HG03045 (cell line): ENCODE data around the gene ALK.

Experiments used
- ATAC-seq: cut with Tn5 transposase; IDR thresholded peaks from one replicate; pipeline ENCODE4 v1.9.1; 2021; ENCODE audit warnings: mild to moderate bottlenecking, moderate library complexity; ENCODE audit not compliant: unreplicated experiment

ALK gene

DNA sequence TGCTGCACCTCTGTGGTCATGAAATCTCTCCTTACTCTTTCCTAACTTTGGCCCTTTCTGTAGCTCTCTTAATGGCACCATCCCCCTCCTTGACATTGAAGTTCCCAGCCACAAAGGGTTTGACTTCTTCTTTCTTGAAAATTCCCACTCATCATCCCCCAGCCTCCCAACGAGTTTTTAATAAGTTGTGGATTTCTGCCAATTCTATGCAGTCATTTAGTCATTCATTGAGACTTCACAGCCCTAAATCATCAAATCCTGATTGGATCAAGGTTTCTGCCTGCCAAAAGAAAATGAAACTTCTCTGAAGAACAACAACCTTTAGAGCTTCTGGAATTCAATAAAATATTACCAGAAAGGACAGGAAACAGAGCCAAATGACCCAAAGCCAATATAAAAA is 451.9 kb downstream of the ALK start:
- ATAC-seq: no peak

DNA sequence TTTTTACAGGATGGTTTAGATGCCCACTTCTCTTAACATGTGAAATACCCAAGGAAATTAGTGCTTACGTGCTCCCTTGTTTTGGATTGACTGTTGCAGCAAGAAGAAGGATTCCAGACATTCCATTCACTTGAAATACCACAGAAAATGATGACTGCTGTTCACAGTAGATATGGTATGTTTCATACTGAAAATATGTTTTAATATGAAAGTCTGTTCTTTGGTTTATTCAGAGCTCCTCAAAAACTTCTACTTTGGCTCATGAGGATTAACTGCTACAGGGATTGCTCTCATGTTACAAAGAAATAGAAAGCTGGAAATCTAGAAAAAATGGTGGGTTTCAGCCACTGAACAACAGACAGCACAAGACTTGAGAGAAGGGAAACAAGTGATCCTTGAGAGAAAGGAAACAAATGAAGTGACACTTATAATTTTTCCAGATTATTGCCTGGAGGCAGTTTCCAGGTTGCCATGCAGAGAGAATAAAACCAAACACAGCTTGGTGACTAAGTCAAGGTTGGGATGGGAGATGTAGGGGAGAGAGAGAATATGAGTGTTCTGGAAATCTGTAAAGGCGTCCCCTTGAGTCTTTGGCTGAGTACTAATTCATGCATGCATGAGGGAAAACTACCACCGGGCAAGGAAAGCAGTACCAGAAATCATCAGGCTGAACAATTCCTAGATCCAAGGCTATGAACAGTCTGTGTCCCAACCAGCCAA is 458.0 kb downstream of the ALK start:
- ATAC-seq: no peak

DNA sequence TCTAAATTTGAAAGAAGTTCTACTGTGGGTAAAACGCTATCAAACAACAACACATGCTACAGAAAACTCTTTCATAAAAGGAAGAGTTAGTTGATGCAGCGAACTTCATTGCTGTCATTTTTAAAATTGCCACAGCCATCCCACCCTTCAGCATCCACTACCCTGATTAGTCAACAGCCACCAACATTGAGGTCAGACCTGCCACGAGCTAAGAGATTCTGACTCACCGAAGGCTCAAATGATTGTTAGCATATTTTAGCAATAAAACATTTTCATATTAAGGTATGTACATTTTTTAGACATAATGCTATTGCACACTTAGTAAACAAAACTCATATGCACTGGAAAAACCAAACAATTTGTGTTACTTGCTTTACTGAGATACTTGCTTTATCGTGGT is 459.1 kb downstream of the ALK start:
- ATAC-seq: no peak

DNA sequence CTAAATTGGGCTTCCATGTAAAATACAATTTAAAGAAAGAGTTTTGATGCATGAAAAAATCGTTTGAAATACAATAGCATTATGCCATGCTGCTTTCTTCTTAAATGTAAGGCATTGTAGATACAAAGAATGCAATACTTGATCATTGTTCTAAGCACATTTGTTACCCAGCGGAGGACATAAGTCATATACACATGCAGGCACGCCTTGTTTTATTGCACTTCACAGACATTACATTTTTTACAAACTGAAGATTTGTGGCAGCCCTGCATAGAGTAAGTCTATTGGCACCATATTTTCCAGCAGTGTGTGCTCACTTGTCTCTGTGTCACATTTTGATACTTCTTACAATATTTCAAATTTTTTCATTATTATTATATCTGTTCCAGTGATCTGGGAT is 461.2 kb downstream of the ALK start:
- ATAC-seq: no peak

DNA sequence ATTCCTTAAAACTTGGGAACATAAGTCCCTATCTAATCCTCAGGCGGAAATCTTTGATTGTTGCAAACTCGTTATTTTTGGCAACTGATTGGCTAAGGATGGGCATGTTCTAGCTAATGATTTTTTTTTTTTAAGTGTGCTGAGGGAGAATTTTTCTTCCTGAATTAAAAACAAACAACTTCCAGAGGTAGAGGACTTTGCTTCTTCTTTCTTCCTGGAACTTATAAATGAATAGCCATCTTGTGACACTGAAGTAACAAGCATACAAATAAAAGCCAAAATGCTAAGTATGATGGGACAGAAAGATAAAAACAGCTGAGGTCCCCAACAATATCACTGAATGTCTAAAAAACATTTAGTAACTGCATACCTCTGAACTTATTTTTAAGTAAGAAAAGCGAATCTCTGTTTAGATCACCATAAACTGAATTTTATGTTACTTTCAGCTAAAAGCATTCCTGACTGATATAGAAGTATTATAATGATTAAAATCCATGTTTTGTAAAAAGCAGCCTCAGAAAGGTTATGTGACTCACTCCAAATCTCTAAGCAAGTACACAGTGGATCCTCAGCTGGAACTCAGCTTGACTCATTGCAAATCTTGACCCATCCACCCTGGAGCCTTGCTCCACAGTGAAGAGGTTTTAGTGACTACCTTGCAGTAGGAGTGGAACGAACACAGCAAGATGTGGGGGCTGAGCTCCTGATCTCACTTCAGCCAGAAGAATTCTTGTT is 461.8 kb downstream of the ALK start:
- no peak for ATAC-seq

DNA sequence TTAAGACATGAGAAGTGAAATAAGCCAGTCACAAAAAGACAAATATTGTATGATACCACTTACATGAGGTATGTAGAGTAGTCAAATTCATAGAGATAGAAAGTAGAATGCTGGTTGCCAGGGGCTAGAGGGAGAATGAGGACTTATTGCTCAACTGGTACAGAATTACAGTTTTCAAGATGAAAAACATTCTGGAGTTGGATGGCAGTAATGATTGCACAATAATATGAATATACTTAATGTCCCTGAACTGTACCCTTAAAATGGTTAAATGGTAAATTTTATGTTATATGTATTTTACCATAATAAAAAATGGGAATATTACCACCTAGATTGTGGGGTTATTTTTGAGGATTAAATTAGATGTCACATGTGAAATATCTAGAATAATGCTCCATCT is 465.0 kb downstream of the ALK start:
- ATAC-seq: no peak

DNA sequence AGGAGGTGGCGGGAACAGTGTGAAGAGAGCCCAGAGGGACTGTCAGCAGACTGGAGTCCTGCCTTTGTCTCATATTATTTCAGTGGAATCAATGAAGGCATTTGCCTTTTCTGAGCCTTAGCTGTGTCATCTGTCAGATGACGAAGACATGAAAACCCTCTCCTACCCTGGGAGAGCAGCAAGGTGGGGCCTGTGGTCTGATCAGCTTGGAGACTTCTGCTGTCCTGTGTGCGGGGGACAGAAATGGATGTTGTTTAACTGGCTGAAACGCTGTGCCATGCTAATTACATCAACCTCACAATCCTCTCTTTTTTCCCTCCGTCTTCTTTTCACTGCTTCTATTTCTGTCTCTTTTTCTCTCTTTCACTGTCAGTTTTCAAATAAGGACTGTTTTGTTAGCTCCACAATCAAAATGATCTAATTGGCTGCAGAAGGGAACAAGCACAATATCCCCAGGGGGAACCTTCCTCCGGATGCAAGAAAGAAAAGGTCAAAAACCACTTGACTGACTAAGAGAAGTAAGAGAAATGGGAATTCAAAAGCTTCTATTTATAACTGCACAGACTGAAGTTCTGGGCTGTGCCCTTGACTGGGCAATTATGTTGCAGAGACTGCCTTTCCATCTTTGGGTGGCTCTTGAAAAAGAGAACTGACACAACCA is 466.1 kb downstream of the ALK start:
- no peak for ATAC-seq

DNA sequence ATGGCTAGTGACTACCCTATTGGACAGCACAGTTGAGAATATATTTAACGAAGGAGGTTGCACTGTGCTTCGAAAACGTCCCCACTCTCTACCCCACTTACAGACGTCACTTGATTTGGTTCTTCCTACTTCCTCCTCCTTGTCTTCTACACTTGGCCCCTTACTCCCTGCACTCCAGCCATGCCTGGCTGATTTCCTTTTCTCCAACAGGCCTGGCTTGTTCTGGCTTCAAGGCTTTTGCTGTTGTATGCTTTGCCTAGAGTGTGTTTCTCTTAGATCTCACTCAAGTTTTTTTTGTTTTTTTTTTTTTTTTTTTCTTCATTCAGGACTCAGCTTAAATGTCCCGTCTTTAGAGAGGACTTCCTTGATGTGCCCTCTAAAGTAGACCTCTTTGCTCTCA is 469.4 kb downstream of the ALK start:
- ATAC-seq: no peak

DNA sequence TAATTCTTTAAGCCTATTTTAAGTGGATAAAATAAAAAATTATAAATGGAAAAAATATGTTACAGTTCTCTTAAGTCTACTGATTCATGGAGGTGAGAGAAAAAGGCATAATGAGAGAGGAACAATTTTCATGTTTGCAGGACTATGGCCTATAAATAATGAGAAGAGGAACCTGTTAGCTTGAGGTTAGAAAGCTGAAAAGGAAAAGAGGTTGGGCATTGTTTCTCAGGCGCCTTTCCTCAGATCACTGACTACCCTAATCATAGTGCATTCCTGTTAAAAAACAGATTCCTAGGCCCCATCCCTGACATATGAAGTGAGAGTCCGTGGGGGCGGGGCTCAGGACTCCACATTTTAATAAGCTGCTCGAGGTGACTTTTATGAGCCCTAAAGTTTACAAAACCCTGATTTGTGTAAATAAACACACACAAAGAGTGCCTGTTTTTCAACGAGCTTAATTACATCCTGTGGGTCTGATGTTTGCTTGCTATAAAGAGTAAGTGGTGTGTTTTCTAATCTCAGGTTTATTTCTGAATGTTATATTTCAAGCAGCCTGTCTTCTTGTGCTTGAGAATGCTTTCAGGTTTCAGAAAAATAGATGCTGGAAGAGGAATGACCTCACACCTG is 470.7 kb downstream of the ALK start:
- no peak for ATAC-seq

DNA sequence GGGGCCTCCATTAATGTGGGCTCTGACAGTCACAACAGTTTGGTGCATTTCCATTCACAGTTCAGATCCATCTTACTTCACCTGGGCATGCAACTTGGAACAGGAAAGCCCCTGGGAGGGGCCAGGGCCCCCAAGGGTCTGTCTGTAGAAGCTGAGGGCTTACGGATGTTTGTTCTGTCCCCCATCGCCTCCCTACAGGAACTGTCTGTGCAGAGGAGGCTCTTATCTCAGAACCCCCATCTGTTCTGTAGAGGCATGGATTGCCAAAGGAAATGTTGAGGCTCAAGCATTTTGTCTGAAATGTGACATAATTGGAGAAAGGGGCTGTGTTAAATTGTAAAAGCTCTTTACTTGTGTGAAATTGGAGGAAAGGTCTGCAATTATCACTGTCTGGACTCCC is 471.9 kb downstream of the ALK start:
- ATAC-seq: no peak

DNA sequence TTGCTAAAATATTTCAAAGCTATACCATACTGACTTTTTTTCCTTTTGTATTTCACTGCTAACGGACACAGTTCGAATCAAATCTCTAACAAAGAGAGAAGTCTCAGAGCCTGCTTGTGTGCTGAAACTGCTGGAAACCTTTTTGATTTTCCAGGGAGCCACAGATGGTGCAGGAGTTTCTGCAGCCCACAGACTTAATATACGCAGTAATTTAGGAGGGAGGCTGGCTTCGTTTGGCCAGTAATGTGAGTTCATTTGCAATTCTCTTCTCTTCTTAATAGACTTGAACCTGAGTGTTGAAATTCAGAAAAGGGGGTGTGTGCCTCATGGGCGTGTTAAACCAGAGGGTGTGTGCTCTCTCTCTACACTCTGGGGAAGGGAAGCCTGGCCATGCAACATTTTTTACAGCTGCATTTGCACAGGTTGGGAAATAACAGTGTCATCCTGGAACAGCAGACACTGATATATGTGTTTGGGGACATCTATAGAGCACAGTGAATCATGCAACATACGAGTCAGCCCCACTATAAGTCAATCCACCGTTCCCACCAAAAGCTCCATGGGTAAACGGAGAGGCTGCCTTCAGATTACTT is 473.2 kb downstream of the ALK start:
- no peak for ATAC-seq

DNA sequence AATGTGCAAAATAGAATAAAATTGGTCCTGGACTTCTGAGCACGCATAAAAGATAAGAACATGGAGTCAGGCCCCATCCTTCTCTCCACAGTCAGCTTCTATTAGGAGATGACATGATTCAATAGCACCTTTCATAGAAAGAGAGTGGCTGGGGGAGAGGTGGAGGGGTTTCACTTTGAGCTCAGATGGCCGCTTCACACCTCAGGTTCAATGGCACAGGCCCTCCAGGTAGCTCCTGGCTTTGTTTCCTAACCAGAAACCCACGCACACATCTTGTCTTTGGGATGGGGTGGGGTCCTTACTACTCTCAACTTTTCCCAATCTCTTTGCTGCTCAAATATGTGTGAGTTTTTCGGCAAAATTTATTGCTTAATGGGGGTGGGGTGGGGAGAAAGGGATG is 473.9 kb downstream of the ALK start:
- ATAC-seq: no peak

DNA sequence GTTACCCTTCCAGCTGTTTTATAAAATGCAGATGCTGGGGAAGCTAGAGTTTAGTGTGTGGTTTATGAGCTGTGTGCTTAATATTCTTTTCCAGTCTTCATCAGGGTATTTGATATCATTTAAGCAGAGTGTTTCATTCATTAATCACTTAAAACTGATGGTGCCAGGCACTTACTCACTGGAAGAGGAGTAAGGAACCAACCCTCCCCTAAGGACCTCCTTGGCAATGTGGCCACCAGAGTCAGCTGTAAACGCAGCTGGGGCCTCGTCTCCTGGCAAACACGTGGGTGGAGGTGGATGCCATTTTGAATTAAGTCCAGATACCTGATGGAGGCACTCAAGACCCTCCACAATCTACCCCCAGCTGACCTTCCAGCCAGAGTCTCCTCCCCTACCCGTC is 474.5 kb downstream of the ALK start:
- no peak for ATAC-seq

DNA sequence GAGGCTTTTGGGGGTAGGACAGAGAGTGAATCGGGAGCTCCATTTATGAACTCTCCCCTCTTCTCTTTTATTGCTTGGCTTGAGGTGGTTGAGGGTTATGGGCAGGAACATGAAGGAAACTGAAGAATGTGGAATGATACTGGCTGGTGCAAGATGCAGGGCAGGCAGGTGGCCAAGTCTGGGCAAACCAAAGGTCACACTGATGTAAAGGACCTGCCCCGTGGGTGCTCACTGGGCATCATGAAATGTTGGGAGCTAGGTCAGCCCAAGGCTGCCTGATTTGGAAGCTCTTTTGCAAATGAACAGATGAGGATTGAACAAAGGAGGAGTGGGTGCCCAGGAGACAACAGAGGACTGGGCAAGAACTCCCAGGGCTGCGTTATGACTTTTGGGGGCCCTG is 477.2 kb downstream of the ALK start:
- no peak for ATAC-seq

DNA sequence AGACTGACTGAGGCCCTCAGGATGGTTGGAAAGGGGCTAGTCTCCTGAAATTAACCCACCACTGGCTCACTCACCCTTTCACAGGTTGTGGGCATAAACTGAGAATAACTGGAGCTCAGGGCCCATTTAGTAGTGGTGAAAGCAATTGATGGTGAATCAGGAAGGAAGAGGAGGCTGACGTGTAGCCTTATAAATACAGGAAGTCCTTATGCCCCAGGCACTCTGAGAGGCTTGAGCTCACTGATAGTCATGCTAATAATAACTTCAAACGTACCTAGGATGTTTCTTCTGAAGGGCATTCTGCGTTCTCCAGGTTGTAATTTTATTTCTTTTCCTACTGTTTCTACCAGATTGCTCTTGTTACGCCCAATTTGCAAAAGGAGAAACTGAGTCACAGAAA is 477.8 kb downstream of the ALK start:
- ATAC-seq: no peak

DNA sequence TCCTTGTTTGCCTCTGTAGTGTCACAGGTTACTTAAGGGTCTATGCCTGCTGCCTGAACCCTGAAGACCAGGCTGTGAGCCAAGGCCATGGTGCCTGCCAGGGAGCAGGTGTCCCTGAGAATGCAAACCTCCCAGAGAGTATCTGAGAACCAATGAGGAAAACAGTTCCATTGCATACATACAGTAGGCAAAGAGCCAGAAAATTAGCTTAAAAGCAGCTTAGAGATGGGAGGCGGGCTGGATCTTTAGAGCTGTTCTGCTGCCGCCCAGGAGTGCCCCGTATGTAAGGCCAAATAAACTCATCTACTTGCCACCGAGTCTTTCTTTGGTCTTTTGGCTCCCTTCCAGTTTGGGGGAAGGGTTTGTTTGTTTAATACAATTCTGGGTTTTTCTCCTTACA is 478.2 kb downstream of the ALK start:
- ATAC-seq: no peak

DNA sequence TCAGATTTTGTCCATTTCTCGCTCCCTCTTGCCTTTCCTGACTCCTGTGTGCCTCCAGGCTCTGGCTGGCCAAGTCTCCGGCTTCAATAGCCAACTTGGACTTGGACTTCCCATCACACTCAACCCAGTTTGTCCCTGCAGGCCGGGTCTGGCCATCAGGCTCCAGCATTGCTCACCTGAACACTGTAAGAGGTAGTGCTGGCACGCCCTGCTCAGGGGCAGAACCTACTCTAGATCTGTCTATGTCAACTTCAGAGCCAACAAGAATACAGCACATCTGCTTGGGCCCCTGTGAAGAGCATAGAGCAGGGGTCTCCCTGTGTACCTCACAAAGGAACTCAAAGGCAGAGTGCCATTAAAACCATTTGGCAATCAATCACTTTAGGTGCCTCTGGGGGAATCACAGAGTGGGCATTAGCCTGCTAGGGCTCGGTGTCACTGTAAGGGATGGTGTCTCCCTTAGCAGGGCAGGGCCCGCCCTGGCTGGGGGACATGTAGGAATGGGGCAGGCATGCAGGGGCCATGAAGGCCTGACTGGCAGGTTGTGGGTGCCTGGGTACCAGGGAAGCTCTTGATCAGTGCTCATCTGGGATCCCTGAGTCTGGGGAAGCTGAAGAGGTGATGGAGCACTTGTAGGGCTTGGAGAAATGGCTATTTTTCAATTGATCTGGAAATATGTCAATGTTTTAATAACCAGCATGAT is 480.3 kb downstream of the ALK start:
- ATAC-seq: no peak

DNA sequence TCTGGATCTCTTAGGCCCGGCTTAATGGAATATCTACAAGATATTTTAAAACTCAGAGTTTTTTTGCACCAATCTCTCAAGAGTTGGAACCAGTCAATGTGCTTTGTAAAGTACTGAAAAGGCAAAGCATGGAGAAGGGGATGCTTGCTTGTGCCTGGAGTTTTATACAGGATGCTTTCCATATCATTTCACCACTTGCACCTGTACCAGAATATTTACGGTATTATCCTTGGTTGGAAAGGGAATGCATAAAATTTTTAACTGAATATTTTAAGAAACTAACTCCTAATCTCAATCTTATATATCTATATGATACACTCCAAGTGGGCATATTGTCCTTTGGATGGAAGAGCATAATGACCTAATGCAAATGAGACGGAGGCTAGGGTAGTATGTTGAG is 487.5 kb downstream of the ALK start:
- no peak for ATAC-seq

DNA sequence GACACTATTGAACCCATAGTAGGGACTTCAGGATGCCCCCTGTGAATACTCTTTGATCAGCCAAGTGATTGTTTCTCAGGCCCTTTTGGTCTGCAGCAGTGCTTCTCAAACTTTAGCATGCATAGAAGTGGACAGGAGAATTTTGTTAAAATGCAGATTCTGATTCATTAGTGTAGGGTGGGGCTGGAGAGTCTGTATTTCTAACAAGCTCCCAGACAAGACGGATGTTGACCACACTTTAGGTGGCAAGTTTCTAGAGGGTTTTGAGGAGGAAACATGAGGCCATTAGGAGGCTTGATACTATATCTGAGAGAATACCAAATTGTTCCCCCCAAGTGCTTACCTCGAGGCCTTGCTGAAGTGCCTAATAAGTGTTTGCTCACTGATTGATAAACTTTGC is 488.3 kb downstream of the ALK start:
- no peak for ATAC-seq

DNA sequence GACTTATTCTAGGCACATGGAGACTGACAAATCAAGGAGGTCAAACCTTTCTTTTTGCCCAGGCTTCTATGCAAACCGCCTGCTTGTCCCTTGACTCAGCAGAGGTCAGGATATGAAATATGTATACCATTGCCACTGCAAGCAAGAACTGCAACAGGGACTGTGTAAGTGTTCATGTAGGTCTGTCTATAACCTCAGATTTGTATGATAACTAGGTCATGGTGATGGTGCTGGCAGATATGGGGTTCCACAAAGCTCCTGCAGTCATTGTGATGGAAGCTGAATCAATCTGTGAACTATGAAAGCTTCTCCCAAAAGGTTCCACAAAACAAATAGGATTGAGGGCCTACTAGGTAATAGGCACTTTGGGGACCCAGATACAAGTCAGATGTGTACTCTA is 489.9 kb downstream of the ALK start:
- no peak for ATAC-seq
